Activated T-helper 2 cell treated with anti-CD3 and anti-CD28 coated beads, Interferon-gamma antibody, Interleukin-2, Interleukin-4, amounts not matched to agents 10 μg/mL and 5 μg/mL and 100 μg/mL, durations not matched to agents 14 hours and 24 hours and 36 hours (primary cell): ENCODE results near the gene KIF11. TPM values are rescaled to one million over a fixed set of nuclear protein-coding genes. Genes with fewer than 3 reads are reported as not detected.

ENCODE experiments used
- total RNA-seq: library from RNA; stranded (reverse); gene quantifications from 2 replicates; pipeline ENCODE4 v1.2.3, GENCODE V29; 2022

Gene KIF11
- total RNA-seq, 1 donor from 2014 or later = 44.9 TPM

Other genes starting within 250 kb of the KIF11 start
- gene IDE, start 19.0 kb upstream of the KIF11 start, total RNA-seq = 45.3 and 47.2 TPM in 2 replicates
- gene HHEX, start 96.8 kb downstream of the KIF11 start, total RNA-seq = 0.32 and 0.46 TPM in 2 replicates